NT2/D1 (cell line): ENCODE results near the gene REN.

Experiments used
- DNase-seq: peaks from one replicate; pipeline ENCODE4 v3.0.0-alpha.2; 2011; ENCODE audit warnings: low read depth, low spot score
- H3K27me3 ChIP-seq: 2 replicates; pipeline ENCODE4 v1.6.0; 2011; ENCODE audit warnings: mild to moderate bottlenecking; ENCODE audit not compliant: insufficient read length, insufficient read depth
- H3K36me3 ChIP-seq: 2 replicates; pipeline ENCODE4 v1.6.1; 2011; ENCODE audit warnings: mild to moderate bottlenecking, low read length, mixed read lengths; ENCODE audit not compliant: insufficient read depth, insufficient read length
- H3K4me1 ChIP-seq: 2 replicates; pipeline ENCODE4 v1.5.1; 2011; ENCODE audit not compliant: insufficient read depth, insufficient read length
- H3K4me3 ChIP-seq: 2 replicates; pipeline ENCODE4 v1.5.1; 2011; ENCODE audit warnings: low read depth; ENCODE audit not compliant: insufficient read length
- H3K9ac ChIP-seq: 2 replicates; pipeline ENCODE4 v1.6.0; 2011; ENCODE audit warnings: low read depth; ENCODE audit not compliant: insufficient read length
- H3K9me3 ChIP-seq: 2 replicates; pipeline ENCODE4 v1.5.1; 2011; ENCODE audit warnings: mild to moderate bottlenecking, low read length; ENCODE audit not compliant: insufficient read depth
- SUZ12 ChIP-seq: IDR thresholded peaks from 2 replicates; pipeline ENCODE4 v1.6.1; 2011; ENCODE audit not compliant: insufficient read length, insufficient read depth; ENCODE audit errors: extremely low read depth
- YY1 ChIP-seq: IDR thresholded peaks from 2 replicates; pipeline ENCODE4 v1.6.1; 2011; ENCODE audit not compliant: insufficient read length, insufficient read depth
- ZNF274 ChIP-seq: IDR thresholded peaks from 2 replicates; pipeline ENCODE4 v1.6.1; 2011; ENCODE audit warnings: mild to moderate bottlenecking, low read depth, low read length

Gene REN

GRCh38 chr1:204204944-204205343 is 38.8 kb upstream of the REN start:
- no peak for DNase-seq

DNA sequence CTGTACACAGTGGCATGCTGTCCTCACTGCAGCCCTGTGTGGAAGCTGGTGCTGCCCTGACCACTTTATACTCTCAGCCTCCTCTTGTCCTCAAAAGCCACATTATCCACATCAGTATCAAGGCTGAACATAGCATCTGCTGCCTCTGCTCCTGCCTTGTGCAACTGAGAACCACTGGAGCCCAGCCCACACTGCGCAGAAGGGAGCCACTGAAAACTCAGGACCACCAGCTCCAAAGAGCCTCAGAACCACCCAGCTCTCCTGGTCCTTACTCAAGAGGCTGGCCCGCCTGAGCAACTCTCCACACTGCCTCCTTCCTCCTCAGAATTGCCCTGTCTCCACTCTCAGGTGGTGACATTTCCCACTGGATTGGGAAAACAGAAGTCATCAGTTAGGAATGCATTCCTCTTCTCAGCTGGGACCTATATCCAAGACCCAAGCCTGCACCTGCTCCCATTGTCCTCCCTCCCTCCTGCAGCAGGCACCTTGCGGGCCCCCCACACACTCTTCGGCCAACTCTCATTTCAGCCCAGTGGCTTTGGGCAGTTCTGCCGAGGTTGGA is 37.1 kb upstream of the REN start:
- no peak for TF ChIP-seq SUZ12
- Histone ChIP-seq H3K27me3 (peaks cover 6% of the 10 kb centered on the region), H3K4me3 (no peak overlapping the region), H3K9ac (no peak overlapping the region), H3K36me3 (no peaks in the 10 kb centered on the region), H3K9me3 (no peaks in the 10 kb centered on the region), H3K4me1 (peaks cover 9% of the 10 kb centered on the region)
- DNase-seq: no peak

More at GRCh38 chr1:204204944-204205343, 38.8 kb upstream of the REN start:
- no peaks in the 10 kb centered on the region for H3K4me1 ChIP-seq
- H3K4me3 ChIP-seq: no peak overlapping the region
- H3K27me3 ChIP-seq: peaks cover 6% of the 10 kb centered on the region
- no peaks in the 10 kb centered on the region for H3K9me3 ChIP-seq
- no peaks in the 10 kb centered on the region for H3K36me3 ChIP-seq
- TF ChIP-seq SUZ12 (no peak), ZNF274 (no peak), YY1 (no peak)
- H3K9ac ChIP-seq: no peak overlapping the region

DNA sequence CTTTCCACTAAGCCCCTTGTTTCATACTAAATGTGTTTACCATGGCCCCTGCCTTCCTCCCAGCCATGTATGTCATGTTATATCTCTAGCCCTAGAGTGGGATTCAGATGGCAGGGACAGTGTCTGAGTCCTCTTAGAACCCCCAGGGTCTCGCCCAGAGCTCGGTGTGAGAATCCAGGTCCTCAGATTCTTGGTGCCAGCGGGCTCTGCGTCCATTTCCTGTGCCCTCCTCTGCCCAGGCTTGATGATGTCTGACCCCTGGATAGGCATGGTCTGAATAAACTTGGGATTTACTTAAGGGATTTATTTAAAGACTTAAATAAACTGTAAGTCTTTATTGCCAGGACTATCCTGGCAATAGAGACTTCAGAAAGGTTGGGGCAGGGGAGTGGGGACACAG is 36.3 kb upstream of the REN start:
- no peak for DNase-seq
- Histone ChIP-seq H3K4me3 (no peak overlapping the region), H3K36me3 (no peaks in the 10 kb centered on the region), H3K9me3 (no peaks in the 10 kb centered on the region), H3K9ac (no peak overlapping the region), H3K27me3 (peaks cover 6% of the 10 kb centered on the region), H3K4me1 (peaks cover 10% of the 10 kb centered on the region)
- no peak for TF ChIP-seq YY1
- no peak for TF ChIP-seq SUZ12
- no peak for TF ChIP-seq ZNF274

GRCh38 chr1:204201348-204202040 is 35.4 kb upstream of the REN start:
- TF ChIP-seq SUZ12: no peak
- no peak for TF ChIP-seq ZNF274
- TF ChIP-seq YY1: no peak
- Histone ChIP-seq H3K9me3 (no peaks in the 10 kb centered on the region), H3K36me3 (no peaks in the 10 kb centered on the region), H3K4me3 (no peak overlapping the region), H3K27me3 (peaks cover under 1% of the 10 kb centered on the region), H3K4me1 (peaks cover 13% of the 10 kb centered on the region), H3K9ac (no peak overlapping the region)
- no peak for DNase-seq

GRCh38 chr1:204199579-204199978 is 33.4 kb upstream of the REN start:
- TF ChIP-seq SUZ12 (no peak), ZNF274 (no peak)
- Histone ChIP-seq H3K9ac (no peak overlapping the region), H3K4me3 (no peak overlapping the region), H3K36me3 (no peaks in the 10 kb centered on the region), H3K27me3 (no peaks in the 10 kb centered on the region), H3K9me3 (no peaks in the 10 kb centered on the region), H3K4me1 (peaks cover 29% of the 10 kb centered on the region)
- DNase-seq: no peak

DNA sequence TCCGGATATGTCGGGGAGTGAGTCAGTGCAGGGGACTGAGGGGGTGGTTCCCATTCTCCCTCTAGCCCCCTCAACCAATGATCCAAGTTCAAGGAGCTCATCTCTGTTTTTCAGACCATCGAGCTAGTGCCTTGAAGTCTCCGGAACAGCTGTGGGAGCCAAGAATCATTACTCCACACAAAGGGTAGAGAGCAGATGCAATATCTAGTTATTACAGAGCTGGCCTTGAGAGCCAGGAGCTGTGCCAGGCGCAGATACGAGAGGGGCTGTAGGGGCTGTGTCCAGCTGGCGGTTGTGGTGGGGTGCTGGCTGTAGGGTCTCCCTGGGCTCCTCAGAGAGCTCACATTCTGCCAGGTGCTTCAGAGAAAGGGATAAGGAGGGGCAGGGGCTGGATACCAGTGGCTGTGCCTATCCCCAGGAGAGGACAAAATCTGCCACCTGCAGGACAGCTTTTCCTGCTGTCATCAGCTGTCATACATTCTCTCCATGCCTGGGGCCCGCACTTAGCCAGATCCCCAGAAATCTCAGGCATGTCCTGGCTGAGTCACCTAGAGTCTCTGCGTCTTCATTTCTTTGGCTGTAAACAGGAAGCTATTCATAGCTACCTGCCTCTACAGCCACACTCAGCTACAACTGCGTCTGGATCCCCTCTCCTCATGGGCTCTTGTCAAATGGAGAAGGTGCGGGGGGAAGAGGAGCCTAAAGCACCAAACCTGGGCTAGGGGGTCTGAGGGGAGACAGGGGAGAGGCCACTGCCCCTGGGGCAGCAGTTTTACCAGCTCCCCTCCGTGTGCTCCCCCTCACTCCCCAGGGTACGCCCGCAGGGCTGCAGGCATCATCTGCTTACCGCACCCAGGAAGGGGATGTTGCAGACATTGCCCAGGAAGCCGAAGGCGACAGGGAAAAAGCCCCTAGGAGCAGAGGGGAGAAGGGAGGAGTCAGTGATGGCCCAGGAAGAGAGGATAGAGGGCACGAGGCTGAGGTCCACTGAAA is 32.5 kb upstream of the REN start:
- Histone ChIP-seq H3K27me3 (peaks cover 3% of the 10 kb centered on the region), H3K9ac (no peak overlapping the region), H3K4me3 (no peak overlapping the region), H3K4me1 (peaks cover 29% of the 10 kb centered on the region), H3K9me3 (no peaks in the 10 kb centered on the region), H3K36me3 (no peaks in the 10 kb centered on the region)
- peak; percentile 68 for DNase-seq
- TF ChIP-seq YY1 (no peak), ZNF274 (no peak), SUZ12 (no peak)

DNA sequence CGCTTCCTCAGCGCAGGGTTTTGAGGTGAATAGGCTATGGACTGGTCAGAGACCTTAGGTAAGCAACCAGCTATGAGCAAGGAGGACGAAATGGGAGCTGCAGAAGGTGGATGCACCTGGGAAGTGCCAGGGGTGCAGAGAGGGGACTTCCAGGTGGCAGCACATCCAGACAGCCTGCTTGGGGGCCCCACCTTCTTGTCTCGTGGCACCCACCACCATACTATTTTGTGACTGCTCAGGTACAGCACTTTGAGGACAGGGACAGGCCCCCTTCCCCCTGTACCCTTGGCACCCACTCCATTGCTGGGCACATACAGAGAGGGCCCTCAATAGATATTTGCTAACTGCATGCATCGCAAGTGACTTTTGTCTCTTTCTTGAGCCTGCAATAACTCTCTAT is 30.9 kb upstream of the REN start:
- no peak overlapping the region for H3K4me3 ChIP-seq
- no peaks in the 10 kb centered on the region for H3K9me3 ChIP-seq
- peaks cover 29% of the 10 kb centered on the region for H3K4me1 ChIP-seq
- H3K36me3 ChIP-seq: no peaks in the 10 kb centered on the region
- no peak for TF ChIP-seq ZNF274
- no peak for TF ChIP-seq SUZ12
- no peak for TF ChIP-seq YY1
- H3K27me3 ChIP-seq: peaks cover 17% of the 10 kb centered on the region
- no peak overlapping the region for H3K9ac ChIP-seq
- DNase-seq: no peak
